Measurements from ENCODE around the gene ASTN2.

Gene ASTN2

GRCh38 chr9:117293206-117294114 is 121.4 kb downstream of the ASTN2 start:
- no peak for DNase-seq

GRCh38 chr9:117290856-117291622 is 123.8 kb downstream of the ASTN2 start:
- no peak for DNase-seq

DNA sequence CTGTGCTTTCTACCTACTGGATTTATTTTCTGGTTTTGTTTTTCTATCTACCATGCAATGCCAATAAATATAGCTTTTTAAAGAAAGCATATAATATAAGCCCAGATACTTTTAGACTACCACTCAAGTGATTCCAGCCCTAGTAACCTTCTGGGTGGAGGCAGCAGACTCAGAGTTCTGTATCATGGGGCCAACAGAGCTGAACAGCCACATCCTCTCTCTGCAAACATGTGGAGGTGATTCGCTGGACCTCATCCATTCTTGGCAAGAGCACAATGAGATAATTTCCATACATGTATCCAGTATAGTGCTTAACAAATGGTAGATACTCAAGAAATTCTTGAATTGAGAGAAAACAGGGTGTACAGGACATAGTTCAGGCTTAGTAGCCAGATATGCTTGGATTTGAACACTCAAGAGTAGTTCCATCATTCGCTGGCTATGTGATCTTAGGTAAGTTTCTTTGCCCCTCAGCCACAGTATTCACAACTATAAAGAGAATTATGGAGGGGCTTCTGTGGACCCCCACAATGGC is 124.5 kb downstream of the ASTN2 start:
- DNase-seq, result no peak

- no peak for DNase-seq
These were observed 128.6 kb downstream of the ASTN2 start for GRCh38 chr9:117286245-117286644.

- no peak for DNase-seq
These were observed 130.4 kb downstream of the ASTN2 start for GRCh38 chr9:117284414-117284813.

GRCh38 chr9:117282541-117282940 is 132.3 kb downstream of the ASTN2 start:
- DNase-seq, result no peak

- peak; percentile 22 for DNase-seq
These were observed 136.3 kb downstream of the ASTN2 start for GRCh38 chr9:117278471-117279035.

- peak; percentile 56 for DNase-seq
These were observed 136.8 kb downstream of the ASTN2 start for GRCh38 chr9:117278020-117278419.

DNA sequence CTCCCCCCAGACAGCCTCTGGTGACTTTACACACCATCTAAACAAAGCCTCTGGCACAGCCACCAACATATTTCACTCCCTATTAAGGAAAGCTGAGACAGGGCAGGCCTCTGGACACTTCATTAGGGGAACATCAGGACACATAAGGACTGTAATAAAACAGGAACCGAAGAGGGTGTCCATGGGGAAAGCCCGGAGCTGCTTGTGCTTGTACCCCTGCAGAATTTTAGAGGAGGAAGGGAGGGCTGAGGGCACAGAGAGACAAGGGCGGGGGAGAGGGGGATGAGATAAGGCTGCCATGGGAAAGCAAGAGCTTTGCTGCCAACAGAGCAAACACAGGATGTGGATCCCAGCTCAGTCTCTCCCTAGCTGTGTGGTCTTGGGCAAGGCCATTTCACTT is 138.4 kb downstream of the ASTN2 start:
- DNase-seq, result peak; percentile 2

DNA sequence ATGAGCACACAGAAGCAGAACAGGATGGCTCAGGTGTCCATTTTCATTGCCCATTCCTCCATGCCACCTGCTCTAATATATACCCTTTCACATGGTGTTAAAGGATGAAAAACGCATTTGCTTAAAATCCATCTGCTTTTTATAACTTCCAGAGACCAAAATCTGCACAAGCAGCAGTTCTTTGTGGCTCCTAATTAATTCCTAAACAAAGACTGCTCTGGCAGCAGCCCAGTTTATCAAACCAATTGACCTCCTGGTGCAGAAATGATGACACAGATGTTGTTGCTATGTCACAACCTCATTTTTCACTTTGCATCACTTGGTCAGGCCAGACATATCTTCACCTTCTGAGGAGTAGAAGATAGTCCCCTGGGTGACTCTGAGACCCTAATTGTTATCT is 141.2 kb downstream of the ASTN2 start:
- peak; percentile 24 for DNase-seq

DNA sequence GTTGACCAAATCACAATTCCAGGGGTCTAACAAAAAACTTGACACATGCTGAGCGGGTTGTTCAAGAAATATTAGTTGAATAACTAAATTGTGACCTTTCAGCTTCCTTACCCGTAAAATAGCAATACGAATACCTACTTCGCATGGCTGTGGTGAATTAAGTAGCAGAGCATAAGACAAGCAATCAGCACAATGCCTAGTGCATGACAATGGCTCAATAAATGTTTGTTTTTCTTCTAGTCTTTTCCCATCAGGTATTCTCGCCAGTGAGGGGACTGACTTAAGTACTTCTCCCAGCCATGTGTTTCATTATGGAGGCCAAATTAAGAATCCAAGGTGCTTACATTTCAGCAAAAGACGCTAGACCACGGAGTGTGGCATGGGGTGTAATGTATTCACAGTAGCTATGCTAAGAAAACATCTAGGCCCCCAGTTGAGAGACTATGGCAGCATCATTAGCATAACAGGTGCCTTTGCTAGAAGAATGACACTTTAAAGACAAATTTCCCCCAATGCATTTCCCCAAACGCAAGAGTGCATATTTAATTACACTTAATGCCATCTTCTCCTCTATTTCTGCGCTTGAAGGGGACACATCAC is 145.9 kb downstream of the ASTN2 start:
- no peak for DNase-seq

- DNase-seq, result no peak
These were observed 147.9 kb downstream of the ASTN2 start for GRCh38 chr9:117266855-117267497.

GRCh38 chr9:117265253-117265652 is 149.6 kb downstream of the ASTN2 start:
- DNase-seq, result no peak

DNA sequence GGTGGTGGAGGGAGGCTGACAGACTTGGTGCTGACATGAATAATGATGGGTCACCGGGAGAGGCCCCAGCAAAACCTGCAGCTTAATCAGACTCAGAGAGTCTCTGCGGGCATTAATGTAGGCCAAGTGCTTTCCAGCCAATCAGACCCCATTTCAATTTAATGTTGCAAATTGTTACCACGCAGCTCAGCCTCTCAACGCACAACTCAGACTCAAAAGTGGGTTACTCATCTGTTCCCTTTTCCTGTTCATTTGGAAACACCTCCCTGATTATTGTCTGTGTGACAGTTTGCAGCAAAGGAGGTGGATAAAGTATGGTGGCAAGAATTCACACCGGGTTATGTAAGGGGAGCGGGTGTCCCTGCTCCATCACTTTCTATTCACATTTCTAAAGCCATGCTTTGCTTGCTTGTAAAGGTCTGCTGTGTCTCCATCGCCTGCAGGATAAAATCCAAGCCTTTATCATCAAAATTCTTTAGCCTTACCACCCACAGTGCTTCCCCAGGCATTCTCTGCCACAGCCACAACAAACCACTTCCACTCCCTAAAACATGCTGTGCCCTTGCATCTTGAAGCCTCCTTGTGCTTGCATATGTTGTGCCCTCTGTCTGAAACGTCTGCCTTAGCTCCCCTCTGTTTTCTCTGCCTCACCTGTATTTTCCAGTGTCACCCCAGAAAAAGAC is 156.5 kb downstream of the ASTN2 start:
- DNase-seq, result no peak

DNA sequence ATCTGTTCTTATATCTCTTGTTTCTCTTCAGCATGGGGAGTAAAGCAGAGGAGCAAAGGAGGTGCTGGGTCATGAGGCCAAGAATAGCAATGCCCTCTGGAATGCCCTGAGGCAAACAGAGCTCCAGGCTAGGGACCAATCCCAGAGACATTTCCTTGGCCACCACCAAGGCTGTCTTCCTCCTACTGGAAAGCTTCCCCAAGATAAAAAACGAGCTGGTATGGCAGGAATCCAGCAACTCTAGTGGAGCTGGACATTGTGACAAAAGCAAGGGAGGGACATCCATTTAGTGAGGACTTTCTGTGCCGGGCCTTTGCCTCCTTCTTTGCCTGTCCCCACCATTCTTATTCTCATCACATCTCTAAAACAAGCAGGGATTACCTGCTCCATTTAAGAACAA is 161.6 kb downstream of the ASTN2 start:
- no peak for DNase-seq

DNA sequence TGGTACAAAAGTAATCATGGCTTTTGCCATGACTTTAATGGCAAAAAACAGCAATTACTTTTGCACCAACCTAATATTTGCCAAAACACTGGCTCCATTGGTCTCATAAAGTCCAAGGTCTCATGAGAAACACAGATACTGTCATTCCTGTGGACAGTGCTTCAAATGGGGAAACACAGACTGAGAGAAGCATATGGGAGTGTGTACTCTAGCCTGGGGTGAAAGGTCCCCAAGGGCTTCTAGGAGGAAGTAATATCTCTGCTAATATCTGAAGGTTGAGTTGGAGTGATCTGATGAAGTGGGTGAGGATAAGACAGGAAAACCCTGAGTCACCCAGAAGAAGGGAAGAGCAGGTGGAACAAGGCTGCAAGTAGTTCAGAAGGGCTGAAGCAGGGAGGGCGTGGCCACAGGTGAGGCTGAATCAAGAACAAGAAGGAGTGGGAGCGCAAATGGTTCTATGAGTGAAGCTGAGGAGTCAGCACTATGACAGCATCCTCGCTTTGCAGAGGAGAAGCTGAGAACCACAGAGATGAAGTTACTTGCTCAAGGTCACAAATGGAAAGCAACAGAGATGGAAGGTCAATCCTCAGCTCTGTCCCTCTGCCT is 164.1 kb downstream of the ASTN2 start:
- DNase-seq, result no peak

DNA sequence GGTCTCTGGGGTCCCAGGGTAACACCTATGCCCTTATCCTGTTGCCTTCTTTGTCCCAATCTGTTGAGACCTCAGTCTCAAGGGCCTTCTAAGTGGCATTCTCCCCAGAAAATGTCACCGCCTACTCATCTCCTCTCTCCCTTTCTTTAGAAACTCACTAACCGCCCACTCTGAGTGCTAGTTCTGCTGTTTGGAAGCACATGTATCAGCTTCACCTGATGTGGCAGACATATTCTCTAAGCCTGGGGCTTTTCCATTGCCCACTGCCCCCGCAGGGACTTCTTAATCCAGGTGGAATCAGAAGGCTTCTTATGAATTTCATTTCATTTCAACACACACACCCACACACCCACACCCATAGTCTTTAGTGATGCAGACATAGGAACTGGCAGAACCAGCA is 165.1 kb downstream of the ASTN2 start:
- DNase-seq, result no peak

DNA sequence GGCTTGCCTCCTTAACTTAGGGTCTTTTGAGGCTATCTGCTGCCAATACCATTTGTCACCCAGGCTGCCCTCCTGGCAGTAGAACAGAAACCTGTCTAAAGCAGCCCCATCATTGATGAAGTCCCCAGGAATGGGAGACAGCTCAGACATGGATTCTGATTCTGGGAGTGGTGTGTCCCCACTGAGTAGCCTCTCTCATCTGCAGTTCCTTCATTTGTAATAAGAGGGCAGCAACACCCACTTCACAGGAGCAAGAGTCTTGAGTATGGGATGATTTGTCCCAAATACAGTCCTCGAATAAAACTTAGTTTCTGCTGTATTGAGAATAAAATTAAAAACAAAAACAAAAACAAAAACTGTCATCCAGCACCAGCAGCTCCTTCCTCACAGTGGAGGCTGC is 167.6 kb downstream of the ASTN2 start:
- peak; percentile 22 for DNase-seq

GRCh38 chr9:117245175-117245829 is 169.6 kb downstream of the ASTN2 start:
- DNase-seq, result peak; percentile 31

DNA sequence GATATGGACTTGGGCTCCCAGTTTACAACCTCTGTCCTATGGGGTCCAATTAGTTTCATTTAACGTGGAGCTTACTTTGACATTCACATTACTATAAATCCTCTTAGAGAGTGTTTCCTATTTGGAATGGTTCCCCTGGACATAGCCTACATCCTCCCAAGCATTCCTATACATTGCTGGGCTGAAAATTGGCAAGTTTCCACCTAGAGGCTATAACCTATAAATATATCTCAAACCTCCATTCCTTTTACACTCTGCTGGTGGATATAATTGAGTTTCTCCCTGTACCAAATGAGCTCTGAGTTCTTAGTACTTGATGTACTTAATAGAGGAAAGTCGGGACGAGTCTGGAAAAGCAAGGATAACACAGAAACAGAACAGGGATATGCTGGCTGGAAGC is 172.8 kb downstream of the ASTN2 start:
- no peak for DNase-seq

DNA sequence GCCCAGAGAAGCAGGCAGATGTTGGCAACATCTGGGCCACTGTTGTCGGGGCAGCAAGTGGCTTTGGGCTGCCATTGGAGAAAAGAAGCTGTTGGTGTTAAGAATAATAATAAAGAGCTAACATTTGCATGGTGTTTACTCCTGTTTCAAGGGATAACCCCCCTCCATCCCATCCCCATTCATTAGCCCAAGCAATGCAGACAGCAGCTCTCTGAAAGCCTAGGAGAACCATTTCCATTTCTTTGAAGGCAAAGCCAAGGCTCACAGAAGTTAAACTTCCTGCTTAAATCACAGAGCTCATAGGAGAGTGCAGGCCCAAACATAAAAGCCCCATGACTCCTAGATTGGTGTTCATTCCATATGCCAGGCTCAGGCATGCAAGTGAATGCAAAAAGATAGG is 175.4 kb downstream of the ASTN2 start:
- DNase-seq, result no peak

All from NCI-H1694 treated with DMSO at 0.1 percent for 48 hours (cell line).